Activated CD8-positive, alpha-beta memory T cell treated with anti-CD3 and anti-CD28 coated beads, Interleukin-2, amount 10 ng/mL, durations not matched to agents 7 days and 5 days (primary cell): ENCODE measurements around the gene ALDH16A1. TPM values are rescaled to one million over a fixed set of nuclear protein-coding genes. Genes with fewer than 3 reads are reported as not detected.
"Not testable (repeated sequence)": the region's sequence is repeated elsewhere in the genome, so short reads cannot be mapped to it uniquely, and the experiment has no call there.

Source experiments
- ATAC-seq: fragments of 150-1000 bp; cut with Tn5 transposase; one replicate; pipeline ENCODE4 v1.10.0; 2021; ENCODE audit warnings: moderate library complexity
- CTCF ChIA-PET: fragments of 350-600 bp; sonication (Branson Sonifier 250); formaldehyde crosslinking; loops from one replicate; lab custom pipeline; 2021; ENCODE audit warnings: antibody characterized with exemption; lab: Charles Lee
- DNase-seq: peaks from one replicate; pipeline ENCODE4 v3.0.0-alpha.2; 2020
- H3K27ac Mint-ChIP-seq: one replicate; pipeline ENCODE4 v1.8.0; 2021; ENCODE audit warnings: mild to moderate bottlenecking, mixed read lengths
- H3K27me3 Mint-ChIP-seq: one replicate; pipeline ENCODE4 v1.8.0; 2021; ENCODE audit warnings: mixed read lengths
- H3K36me3 Mint-ChIP-seq: one replicate; pipeline ENCODE4 v1.8.0; 2021; ENCODE audit warnings: mild to moderate bottlenecking, mixed read lengths
- H3K4me1 Mint-ChIP-seq: one replicate; pipeline ENCODE4 v1.8.0; 2021; ENCODE audit warnings: mixed read lengths
- H3K4me3 Mint-ChIP-seq: one replicate; pipeline ENCODE4 v1.8.0; 2021; ENCODE audit warnings: mild to moderate bottlenecking, moderate library complexity, mixed read lengths
- H3K9me3 Mint-ChIP-seq: one replicate; pipeline ENCODE4 v1.8.0; 2022; ENCODE audit warnings: low read depth, mixed read lengths
- total RNA-seq, 2 experiments: library from RNA; stranded (reverse); gene quantifications; one replicate each; pipeline ENCODE4 v1.2.3, GENCODE V29; 2021

Gene ALDH16A1
- total RNA-seq, 2 experiments from 2014 or later, result 37.2 to 45.2 TPM

DNA sequence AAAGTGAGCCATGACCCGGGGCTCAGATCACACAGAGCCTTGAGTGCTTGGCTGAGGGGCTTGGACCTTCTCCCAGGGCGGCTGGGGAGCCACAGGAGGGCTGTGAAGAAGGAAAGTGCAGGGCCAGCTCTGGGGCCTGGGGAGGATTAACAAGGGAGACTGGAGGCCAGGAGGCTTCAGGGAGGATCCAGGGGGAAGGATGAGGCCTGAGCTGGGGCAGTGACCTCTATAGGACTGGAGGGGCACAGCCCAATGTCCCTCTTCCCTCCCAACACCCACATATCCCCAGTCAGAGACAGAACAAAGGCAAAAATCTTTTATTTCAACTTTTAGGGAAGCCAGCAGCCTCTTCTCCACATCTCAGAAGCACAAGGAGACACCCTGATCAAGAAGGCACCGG lies 7.0 kb upstream of the ALDH16A1 start:
- H3K9me3 Mint-ChIP-seq, result no peaks in the 10 kb centered on the region
- ATAC-seq (no peak), DNase-seq (no peak)
- peaks cover 13% of the 10 kb centered on the region for H3K27me3 Mint-ChIP-seq
- H3K4me3 Mint-ChIP-seq, result no peak overlapping the region
- peaks cover 25% of the 10 kb centered on the region for H3K36me3 Mint-ChIP-seq
- H3K4me1 Mint-ChIP-seq, result peaks cover 62% of the 10 kb centered on the region
- CTCF ChIA-PET, result interaction anchor here (0.7 to 2.8 kb wide), 7 partner anchors 7 to 54 kb away, joined by 3 to 39 read pairs (median 8); partner anchors contain the start of genes ALDH16A1 and FLT3LG
- peak overlapping the region; percentile 40 for H3K27ac Mint-ChIP-seq

DNA sequence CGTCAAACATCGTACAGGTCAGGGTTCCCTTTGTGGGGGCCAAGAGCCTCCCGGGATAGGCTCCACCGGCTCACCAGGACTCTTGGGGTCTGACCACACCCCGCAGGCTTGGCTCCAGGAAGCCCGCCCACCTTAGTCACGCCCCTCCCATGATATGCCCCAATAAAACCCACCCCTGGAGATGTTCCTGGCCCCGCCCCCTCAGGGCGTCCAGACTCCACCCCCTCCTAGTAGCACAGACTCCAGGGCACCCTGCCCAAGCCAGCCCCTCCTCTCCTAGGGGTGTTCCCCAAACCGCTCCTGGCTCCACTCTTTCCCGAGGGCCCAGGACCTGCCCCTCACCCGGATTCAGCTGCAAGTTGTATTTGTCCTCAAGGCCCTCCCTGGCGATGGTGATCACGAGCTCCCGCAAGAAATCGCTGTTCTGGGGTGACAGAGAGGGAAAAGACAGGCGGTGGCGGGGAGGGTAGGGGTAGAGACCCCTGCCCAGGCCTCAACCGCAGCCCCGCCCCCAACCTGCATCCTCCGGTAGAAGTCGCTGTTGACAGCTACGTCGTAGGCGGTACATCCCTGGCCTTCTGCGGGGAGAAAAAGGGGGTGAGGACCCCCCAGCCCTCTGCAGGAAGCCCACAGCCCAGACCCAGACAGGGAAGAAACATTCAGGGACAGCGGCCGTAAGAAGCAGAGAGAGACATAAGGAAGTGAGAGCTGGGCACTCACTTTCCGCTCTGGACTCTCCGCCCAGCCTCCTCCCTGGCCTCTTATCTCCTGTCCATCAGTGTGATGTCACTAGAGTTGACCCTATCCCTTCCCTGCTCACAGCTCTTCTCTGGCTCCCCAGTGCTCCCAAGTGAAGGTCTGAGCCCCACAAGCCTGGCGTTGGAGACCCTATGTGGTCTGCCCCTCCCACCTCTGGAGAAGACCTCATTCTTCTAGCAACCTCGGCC lies 5.3 kb upstream of the ALDH16A1 start:
- no peak for ATAC-seq
- peaks cover 61% of the 10 kb centered on the region for H3K4me1 Mint-ChIP-seq
- H3K27ac Mint-ChIP-seq, result peak overlapping the region; percentile 15
- peak; percentile 63 for DNase-seq
- CTCF ChIA-PET, result interaction anchor here (1.0 to 14.2 kb wide), 3 partner anchors 12 to 222 kb away, joined by 3 to 185 read pairs (median 3); partner anchors contain the start of gene FLT3LG
- H3K9me3 Mint-ChIP-seq, result no peaks in the 10 kb centered on the region
- no peaks in the 10 kb centered on the region for H3K27me3 Mint-ChIP-seq
- H3K36me3 Mint-ChIP-seq, result peaks cover 32% of the 10 kb centered on the region
- no peak overlapping the region for H3K4me3 Mint-ChIP-seq

DNA sequence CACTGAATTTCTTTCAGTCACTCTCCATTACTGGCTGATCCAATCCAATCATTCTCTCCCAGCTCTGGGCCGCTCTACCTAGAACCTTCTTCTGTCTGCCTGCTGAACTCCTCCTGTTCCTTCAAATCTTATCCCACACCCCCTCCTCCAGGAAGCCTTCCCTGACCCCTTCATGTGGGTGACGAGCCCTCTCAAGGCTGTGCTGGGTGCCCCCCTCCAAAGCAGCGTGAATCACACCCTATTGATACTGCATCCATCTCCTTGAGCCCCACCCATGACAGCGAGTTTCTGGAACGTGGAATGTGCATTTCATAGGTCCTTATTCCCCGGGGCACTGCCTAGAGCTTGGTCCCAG lies 4.6 kb upstream of the ALDH16A1 start:
- H3K4me1 Mint-ChIP-seq, result peaks cover 63% of the 10 kb centered on the region
- no peak overlapping the region for H3K4me3 Mint-ChIP-seq
- H3K36me3 Mint-ChIP-seq, result peaks cover 32% of the 10 kb centered on the region
- peak overlapping the region; percentile 15 for H3K27ac Mint-ChIP-seq
- DNase-seq (no peak), ATAC-seq (no peak)
- CTCF ChIA-PET, result interaction anchor here (1.0 to 14.2 kb wide), 3 partner anchors 12 to 223 kb away, joined by 3 to 185 read pairs (median 3); partner anchors contain the start of gene FLT3LG
- no peaks in the 10 kb centered on the region for H3K9me3 Mint-ChIP-seq
- no peaks in the 10 kb centered on the region for H3K27me3 Mint-ChIP-seq

DNA sequence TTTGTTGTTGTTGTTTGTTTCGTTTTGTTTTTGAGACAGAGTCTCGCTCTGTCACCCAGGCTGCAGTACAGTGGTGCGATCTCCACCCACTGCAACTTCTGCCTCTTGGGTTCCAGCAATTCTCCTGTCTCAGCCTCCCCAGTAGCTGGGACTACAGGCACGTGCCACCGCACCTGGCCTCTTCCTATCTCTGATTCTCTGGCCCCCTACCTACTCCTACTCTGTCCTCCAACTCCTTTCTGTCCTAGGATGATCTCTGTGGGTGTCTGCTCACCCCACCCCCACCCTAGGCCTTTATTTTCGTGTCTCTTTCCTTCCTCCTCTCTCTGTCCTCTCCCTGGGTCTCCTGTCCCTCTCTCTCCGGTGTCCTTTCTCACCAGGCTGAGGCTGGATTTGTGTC lies 2.6 kb upstream of the ALDH16A1 start:
- Mint-ChIP-seq H3K27me3 (no peaks in the 10 kb centered on the region), H3K36me3 (peaks cover 32% of the 10 kb centered on the region), H3K27ac (peak overlapping the region; percentile 81), H3K4me1 (peaks cover 60% of the 10 kb centered on the region), H3K4me3 (peak overlapping the region; percentile 99), H3K9me3 (no peaks in the 10 kb centered on the region)
- no peak for ATAC-seq
- DNase-seq, result no peak
- CTCF ChIA-PET, result interaction anchor here (0.6 to 14.2 kb wide), 3 partner anchors 20 to 119 kb away, joined by 3 to 185 read pairs (median 5); partner anchors contain the start of gene FLT3LG

DNA sequence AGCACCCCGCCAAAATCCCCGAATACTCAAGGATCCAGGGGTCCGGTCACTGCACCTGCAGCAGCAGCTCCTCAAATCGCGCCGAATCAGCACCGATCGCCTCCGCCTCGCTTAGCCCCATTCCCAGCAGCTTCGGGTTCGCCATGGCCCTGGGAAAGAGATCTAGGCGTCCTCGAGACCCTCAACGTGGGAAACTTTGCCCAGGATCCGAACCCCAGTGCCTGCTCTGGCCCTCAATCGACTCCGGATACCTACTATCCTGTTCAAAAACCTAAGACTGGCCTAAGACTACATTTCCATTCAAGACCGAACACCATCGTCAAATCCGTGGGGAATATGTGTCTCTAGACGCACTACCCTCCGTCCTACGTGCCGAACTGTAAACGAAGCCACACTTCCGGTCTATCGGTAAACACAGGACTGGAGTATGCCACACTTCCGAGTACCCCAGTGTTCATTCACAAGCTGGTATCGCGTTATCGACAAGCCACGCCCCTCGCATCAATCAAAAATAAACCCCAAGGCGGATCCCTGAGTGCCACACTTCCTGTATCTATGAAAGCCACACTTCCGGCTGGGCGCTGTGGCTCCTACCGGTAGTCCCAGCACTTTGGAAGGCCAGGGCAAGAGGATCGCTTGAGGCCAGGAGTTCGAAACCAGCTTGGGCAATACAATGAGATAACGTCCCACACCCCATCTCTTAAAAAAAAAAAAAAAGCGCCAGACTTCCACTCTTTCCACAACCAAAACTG lies 1.4 kb upstream of the ALDH16A1 start, which contains the start of gene PIH1D1:
Gene PIH1D1, minus strand, starts transcription at position 385 of the 752 bp plus-strand sequence. Its CDS starts 240 bp downstream, at position 145.
- ATAC-seq, result peak; percentile 71
- H3K4me1 Mint-ChIP-seq, result peaks cover 60% of the 10 kb centered on the region

DNA sequence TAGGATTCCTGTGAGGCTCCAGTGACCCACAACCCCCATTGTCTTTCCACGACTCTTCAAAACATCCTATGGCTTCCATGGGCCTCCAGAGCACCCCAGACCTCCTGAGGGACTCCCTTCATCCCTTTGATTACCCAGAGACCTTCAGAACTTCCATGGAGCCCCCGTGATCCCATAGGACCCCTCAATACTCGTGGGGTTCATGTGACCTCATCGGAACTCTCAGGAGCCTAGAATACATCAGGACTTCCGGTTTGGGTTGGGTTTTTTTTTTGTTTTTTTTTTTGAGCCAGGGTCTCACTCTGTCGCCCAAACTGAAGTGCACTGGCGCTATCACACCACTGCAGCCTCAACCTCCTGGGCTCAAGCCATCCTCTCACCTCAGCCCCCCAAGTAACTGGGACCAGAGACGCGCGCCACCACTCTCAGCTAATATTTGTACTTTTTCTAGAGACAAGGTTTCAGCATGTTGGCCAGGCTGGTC lies 774 bp downstream of the ALDH16A1 start:
- peak overlapping the region; percentile 99 for H3K4me3 Mint-ChIP-seq
- ATAC-seq (peak; percentile 3), DNase-seq (no peak)
- H3K4me1 Mint-ChIP-seq, result peaks cover 63% of the 10 kb centered on the region
- peaks cover 21% of the 10 kb centered on the region for H3K36me3 Mint-ChIP-seq
- CTCF ChIA-PET, result interaction anchor here (0.9 to 14.2 kb wide), 7 partner anchors 9 to 356 kb away, joined by 3 to 185 read pairs (median 7); partner anchors contain the start of gene FLT3LG
- no peaks in the 10 kb centered on the region for H3K27me3 Mint-ChIP-seq
- H3K9me3 Mint-ChIP-seq, result no peaks in the 10 kb centered on the region
- H3K27ac Mint-ChIP-seq, result peak overlapping the region; percentile 100

More for the DNA sequence above, 1.4 kb upstream of the ALDH16A1 start, which contains the start of gene PIH1D1:
- Mint-ChIP-seq H3K9me3 (no peaks in the 10 kb centered on the region), H3K27ac (peak within 1 kb of the TSS; percentile 100), H3K36me3 (peaks cover 30% of the 10 kb centered on the region), H3K4me3 (peak within 1 kb of the TSS; percentile 99), H3K27me3 (no peaks in the 10 kb centered on the region)
- DNase-seq, result peak; percentile 99
- CTCF ChIA-PET, result interaction anchor here (0.7 to 14.2 kb wide), 8 partner anchors 9 to 226 kb away, joined by 3 to 185 read pairs (median 6); partner anchors contain the start of genes FLT3LG and PTH2

DNA sequence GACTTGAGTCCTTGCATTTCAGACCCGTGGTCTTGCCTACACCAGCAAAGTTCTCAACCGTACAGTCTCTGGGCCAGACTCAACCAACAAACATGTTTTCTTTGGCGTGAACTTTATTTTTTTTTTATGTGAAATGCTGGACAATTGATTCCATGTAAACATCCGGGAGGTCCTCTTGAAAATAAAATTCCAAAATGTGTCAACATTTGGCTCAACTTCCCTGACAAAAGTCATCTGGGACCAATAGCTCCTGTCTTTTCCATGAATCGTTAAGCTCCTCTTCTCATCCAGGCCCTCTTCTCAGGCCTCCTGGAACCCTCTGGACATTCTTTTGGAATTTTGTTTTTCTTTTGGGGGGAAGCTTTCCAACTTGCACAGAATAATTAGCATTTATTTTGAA lies 2.7 kb downstream of the ALDH16A1 start:
- peaks cover 14% of the 10 kb centered on the region for H3K36me3 Mint-ChIP-seq
- DNase-seq (no peak), ATAC-seq (no peak)
- CTCF ChIA-PET, result interaction anchor here (2.8 to 14.2 kb wide), 3 partner anchors 13 to 20 kb away, joined by 7 to 185 read pairs (median 9); partner anchors contain the start of gene FLT3LG
- peaks cover 53% of the 10 kb centered on the region for H3K4me1 Mint-ChIP-seq
- H3K9me3 Mint-ChIP-seq, result no peaks in the 10 kb centered on the region
- H3K27me3 Mint-ChIP-seq, result no peaks in the 10 kb centered on the region
- peak overlapping the region; percentile 23 for H3K27ac Mint-ChIP-seq
- H3K4me3 Mint-ChIP-seq, result no peak overlapping the region

DNA sequence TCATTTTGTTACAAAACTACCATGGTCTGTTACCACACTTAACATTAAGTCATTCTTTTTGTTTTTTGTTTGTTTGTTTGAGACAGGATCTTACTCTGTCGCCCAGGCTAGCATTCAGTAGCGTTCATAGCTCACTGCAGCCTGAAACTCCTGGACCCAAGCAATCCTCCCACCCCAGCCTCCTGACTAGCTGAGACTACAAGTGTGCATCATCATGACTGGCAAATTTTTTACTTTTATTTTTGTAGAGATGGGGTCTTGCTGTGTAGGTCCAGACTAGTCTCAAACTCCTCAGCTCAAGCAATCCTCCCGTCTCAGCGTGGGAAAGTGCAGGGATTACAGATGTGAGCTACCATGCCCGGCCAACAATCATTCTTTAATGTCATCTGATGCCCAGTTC lies 3.3 kb downstream of the ALDH16A1 start:
- ATAC-seq, result no peak
- Mint-ChIP-seq H3K36me3 (peaks cover 12% of the 10 kb centered on the region), H3K4me3 (no peak overlapping the region), H3K27me3 (no peaks in the 10 kb centered on the region), H3K4me1 (peaks cover 53% of the 10 kb centered on the region), H3K9me3 (no peaks in the 10 kb centered on the region), H3K27ac (peak overlapping the region; percentile 45)
- CTCF ChIA-PET, result interaction anchor here (2.7 to 14.2 kb wide), 3 partner anchors 14 to 20 kb away, joined by 7 to 185 read pairs (median 8); partner anchors contain the start of gene FLT3LG
- no peak for DNase-seq

DNA sequence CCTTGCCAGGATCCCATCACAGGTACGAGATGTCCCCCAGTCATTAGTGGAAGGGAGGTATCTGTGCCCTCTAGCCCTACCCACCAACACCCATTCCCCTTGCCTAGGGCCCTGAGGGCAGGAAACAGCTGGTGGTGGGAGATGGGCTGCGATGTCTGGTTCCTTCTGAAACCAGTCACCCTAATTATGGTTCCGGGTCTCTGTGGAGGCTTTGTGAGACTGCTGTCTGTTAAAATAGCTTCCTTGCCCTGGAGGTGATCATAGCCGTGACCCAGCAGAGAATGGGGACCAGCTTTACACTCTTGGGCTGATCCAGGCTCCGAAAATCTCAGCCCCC lies 5.5 kb downstream of the ALDH16A1 start:
- ATAC-seq (no peak), DNase-seq (no peak)
- Mint-ChIP-seq H3K4me3 (no peak overlapping the region), H3K9me3 (no peaks in the 10 kb centered on the region), H3K27me3 (no peaks in the 10 kb centered on the region), H3K27ac (peak overlapping the region; percentile 92), H3K4me1 (peaks cover 41% of the 10 kb centered on the region), H3K36me3 (peaks cover 8% of the 10 kb centered on the region)
- CTCF ChIA-PET, result interaction anchor here (1.1 to 14.2 kb wide), 4 partner anchors 12 to 33 kb away, joined by 3 to 185 read pairs (median 6); partner anchors contain the start of gene FLT3LG

DNA sequence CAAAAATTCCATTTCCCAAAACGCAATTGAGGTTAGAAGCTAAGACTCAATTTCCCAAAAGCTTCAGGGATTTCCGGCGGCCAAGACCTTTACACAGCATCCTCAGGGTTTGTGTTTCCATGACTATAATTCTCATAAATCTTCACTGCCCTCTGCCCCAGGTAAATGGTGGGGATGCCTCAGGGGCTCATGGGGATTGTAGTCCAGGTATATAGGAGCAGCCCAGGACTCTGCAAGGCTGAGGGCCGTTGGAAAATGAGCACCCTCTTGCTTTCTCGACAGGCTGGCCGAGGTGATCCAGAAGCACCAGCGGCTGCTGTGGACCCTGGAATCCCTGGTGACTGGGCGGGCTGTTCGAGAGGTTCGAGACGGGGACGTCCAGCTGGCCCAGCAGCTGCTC lies 6.4 kb downstream of the ALDH16A1 start:
- no peak overlapping the region for H3K27ac Mint-ChIP-seq
- ATAC-seq (no peak), DNase-seq (no peak)
- peaks cover 10% of the 10 kb centered on the region for H3K36me3 Mint-ChIP-seq
- CTCF ChIA-PET, result interaction anchor here (1.6 to 14.2 kb wide), 2 partner anchors 11 to 33 kb away, joined by 3 to 185 read pairs; partner anchors contain the start of gene FLT3LG
- H3K27me3 Mint-ChIP-seq, result no peaks in the 10 kb centered on the region
- H3K4me1 Mint-ChIP-seq, result peaks cover 37% of the 10 kb centered on the region
- no peak overlapping the region for H3K4me3 Mint-ChIP-seq
- H3K9me3 Mint-ChIP-seq, result no peaks in the 10 kb centered on the region

DNA sequence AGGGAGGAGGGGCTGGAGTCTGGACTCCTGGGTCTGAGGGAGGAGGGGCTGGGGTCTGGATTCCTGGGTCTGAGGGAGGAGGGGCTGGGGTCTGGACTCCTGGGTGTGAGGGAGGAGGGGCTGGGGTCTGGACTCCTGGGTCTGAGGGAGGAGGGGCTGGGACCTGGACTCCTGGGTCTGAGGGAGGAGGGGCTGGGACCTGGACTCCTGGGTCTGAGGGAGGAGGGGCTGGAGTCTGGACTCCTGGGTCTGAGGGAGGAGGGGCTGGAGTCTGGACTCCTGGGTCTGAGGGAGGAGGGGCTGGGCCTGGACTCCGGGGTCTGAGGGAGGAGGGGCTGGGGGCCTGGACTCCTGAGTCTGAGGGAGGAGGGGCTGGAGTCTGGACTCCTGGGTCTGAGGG lies 8.1 kb downstream of the ALDH16A1 start:
- H3K36me3 Mint-ChIP-seq, result peaks cover 14% of the 10 kb centered on the region
- DNase-seq, H3K27ac Mint-ChIP-seq, H3K27me3 Mint-ChIP-seq, ATAC-seq, CTCF ChIA-PET, H3K4me3 Mint-ChIP-seq, H3K9me3 Mint-ChIP-seq: not testable (repeated sequence)
- peaks cover 29% of the 10 kb centered on the region for H3K4me1 Mint-ChIP-seq

DNA sequence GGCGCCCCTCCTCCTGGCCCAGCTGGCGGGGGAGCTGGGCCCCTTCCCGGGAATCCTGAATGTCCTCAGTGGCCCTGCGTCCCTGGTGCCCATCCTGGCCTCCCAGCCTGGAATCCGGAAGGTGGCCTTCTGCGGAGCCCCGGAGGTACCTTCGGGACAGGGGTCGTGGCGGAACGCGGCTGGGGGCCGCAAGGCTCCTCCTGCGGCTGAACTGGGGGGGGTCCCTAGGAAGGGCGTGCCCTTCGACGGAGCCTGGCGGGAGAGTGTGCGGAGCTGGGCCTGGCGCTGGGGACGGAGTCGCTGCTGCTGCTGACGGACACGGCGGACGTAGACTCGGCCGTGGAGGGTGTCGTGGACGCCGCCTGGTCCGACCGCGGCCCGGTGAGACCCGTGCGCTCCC lies 8.6 kb downstream of the ALDH16A1 start:
- DNase-seq, result no peak
- no peak for ATAC-seq
- CTCF ChIA-PET, result no interaction called here
- Mint-ChIP-seq H3K27ac (no peak overlapping the region), H3K27me3 (no peaks in the 10 kb centered on the region), H3K36me3 (peaks cover 14% of the 10 kb centered on the region), H3K9me3 (no peaks in the 10 kb centered on the region), H3K4me3 (no peak overlapping the region), H3K4me1 (peaks cover 25% of the 10 kb centered on the region)
